GM03348 (cell line): ENCODE measurements around the gene IL4I1.

ENCODE experiments used
- DNase-seq: peaks from one replicate; pipeline ENCODE4 v3.0.0; 2012; ENCODE audit warnings: low spot score

Gene IL4I1

DNA sequence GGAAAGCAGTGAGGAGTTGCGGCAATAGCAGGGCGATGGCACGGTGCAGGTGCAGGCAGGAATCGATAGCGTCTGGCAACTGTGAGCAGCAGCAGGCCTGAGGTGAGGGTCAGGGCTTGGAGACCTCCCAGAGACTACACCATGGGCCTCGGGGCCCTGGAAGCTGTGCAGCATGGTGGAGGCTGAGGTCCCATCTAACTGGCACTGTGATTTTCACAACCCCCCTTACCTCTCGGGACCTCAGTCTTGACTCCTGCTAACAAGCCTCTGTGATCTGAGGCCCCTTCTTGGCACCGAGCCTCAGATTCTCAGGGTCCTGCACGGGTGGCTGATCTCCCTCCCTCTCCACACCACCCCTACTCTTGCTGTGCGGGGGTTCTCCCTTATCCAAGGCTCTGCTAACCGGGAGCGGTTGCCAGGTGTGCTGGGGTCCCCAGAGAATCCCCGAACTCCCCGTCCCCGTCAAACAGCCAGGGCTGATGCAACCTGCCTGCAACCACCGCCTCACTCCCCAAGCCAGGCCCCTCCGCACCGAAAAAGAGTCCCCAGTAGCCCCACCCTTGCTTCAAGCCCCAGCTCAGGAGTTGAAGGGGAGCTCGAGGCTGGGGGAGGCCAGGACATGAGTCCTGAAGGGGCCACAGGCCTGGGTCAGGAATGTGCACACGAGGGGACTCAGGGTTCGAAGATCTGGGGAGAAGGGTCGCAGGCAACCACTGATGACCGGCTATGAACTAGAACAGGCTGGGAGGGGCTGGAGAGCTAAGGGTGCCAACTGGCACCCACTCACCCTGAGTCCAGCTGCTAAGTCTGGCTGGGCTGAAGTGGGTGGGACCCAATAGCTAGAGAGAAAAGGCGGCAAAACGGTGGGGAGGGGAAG is 27.6 kb upstream of the IL4I1 start:
- DNase-seq = peak; percentile 33

DNA sequence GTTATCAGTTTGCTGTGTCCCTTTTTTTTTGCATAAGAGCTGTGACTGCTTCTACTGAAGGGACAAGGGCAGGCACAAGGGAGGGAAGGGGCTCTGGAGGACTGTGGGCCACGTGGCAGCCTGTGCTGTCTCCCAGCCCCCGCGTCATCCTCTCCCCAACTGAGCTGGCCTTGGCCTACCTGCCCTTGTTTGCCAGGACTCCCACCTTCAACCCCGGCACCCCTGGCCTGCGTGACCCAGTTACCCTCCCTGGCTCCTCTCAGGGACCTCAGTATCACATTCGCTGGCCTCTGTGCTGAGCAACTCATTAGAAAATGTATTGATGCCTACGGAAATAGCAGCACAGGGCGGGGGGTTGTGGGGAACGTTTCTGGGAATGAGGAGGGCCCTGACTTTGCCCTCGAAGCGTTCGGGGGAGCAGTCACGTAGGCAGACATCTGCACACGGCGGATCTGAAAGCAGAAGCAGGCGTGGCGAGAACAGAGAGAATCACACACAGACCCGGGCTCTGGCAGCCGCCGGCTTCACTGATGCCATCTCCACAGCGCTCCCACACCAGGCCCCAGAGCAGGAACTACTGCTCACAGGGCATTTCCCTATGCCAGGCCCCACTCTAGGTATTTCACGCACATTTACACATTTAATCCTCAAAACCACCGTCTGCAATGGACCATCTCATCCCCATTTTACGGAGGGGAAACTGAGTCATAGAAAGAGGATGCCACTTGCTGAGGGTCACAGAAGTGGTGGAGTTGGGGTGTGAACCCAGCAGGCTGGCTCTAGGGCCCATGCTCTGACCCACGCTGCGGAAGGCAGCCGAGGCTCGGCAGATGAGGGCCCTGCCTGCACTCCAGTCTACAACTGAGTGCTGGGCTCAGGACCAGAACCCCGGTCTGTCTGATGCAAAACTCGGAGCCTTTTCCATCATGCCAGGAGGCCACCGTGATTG is 26.6 kb upstream of the IL4I1 start:
- DNase-seq = no peak

DNA sequence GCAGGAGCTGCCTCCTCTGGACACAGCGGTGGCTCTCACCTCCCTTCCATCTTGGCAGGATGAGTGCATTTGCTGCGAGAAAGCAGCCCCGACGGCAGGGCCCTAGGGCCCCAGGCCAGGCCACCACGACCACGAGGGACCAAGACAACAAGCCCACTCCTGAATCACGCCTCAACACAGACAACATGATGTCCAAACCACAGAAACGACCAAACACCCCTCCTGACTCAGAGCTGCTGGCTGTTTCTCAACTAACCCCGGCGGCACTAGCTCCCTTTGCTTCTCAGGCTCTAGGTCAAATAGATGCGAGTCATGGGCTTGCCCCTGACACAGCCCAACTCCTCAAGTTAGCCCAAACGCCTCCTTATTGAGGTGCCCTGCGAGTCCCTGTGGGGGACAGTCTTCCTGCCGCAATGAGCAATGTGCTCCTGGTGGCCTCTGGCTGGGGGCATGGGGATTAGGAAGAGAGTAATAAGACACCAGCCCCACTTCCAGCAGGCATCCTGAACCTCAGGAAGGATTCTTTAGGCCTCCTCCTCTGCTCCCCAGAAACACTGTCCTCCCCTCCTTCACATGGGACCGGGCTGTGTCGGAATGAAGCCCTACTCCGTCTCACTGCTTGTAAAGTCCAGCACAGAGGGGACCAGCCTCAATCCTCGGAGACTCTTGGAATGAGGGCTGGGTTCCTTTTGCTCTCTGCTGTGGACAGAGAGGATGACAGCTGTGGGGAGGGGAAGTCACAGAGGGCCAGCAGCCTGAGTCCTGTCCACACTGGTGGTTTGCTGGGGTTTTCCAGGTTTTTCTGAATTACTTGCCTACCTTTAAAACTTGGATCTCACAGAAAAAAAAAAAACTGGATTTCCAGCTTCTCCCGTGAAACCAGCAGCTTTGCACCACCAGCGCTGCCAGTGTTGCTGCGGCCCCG is 25.4 kb upstream of the IL4I1 start:
- DNase-seq = peak; percentile 79

DNA sequence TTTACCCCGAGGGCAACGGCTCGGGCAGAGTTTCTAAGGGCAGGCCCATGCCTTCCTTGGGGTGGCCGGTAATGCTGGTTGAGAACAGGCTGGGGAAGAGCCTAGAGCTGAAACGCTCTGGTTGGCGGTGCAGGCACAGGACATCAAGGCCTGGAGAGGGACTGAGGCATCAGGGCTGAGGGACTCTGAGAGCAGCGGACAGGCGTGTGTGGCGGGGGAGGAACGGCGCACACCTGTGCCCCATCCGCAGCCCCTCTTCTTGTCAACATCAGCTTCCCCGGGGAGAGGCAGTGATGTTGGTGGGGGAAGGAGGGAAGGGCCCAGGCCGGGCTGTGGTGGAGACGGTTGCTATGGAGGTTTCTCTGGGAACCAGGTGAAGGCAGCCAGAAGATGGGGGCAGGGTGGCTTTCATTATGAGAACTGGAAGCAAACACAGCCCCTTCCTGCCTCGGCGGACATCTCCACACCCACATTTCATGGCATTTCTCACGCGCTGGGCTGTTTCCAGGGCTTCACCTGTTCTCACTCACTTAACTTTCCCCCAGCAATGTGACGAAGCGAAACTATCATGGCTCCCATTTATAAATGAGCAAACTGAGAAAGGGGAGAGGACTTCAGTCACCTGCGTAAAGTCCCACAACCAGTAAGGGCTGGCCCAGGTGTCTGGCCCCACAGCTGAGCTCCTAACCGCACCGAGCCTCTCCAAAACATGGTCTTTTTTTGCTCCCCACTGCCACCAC is 24.1 kb upstream of the IL4I1 start:
- DNase-seq = no peak

DNA sequence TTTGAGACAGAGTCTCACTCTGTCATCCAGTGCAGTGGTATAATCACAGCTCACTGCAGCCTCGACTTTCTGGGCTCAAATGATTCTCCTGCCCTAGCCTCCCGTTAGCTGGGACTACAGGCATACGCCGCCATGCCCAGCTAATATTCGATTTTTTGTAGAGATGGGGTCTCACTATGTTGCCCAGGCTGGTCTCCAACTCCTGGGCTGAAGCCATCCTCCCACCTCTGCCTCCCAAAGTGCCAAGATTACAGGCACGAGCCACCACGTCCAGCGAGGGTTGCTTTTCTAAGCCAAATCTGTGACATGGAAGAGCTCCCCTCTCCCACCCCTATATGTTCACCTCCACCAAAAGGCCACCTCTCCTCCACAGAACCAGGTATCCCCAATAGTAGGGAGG is 21.4 kb upstream of the IL4I1 start:
- DNase-seq = no peak

DNA sequence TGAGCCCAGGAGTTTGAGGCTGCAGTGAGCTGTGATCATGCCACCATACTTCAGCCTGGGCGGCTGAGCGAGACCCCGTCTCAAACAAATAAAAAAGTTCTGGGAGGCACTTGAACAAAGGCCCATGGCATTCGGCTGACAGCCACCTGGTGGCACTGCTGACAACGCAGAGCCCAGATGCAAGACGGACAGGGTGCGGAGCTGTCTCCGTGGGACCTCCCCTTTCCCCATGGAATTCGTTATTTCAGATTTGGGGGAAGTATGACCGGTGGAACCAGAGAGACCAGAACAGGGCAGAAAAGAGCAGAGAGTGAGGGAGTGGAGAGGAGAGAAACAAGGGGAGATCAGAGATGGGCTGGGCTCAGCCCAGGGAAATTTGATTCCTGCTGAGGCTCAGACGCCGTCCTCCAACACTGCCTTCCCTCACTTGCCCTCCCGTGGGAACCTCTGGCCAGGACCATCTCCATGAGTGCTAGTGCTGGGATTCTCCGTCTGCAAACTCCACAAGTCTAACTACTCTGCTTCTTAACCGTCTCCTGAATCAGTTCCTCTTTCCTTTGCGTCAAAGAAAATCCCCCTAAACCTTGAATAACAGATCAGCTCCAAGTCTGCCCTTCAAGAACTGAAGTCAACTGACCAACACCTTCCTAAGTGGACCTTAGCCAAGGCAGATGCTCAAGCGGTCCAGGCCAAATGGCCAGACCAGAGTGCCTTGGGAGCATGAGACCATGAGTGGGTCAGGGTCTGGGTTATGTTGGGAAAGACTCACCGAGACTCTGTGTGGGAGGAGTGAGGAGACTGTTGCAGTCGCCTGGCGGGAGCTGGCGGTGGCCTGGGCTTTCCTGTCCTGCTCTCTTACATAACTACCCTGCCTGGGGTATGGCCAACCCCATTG is 20.4 kb upstream of the IL4I1 start:
- no peak for DNase-seq

DNA sequence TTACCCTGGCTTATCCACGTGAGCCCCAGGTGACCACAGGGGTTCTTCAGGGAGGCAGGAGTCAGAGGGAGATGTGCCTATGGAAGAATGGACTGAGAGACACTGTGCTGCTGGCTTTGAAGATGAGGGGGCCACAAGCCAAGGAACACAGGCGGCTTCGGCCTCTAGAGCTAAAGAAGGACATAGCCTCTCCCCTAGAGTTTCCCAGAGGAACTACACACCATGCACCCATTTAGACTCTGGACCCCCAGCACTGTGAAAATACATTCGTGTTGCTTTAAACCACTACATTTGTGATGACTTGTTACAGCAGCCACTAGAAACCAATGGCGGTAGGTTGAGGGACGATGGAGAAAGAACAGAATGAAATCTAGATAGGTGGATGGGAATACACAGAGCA is 18.6 kb upstream of the IL4I1 start:
- no peak for DNase-seq

DNA sequence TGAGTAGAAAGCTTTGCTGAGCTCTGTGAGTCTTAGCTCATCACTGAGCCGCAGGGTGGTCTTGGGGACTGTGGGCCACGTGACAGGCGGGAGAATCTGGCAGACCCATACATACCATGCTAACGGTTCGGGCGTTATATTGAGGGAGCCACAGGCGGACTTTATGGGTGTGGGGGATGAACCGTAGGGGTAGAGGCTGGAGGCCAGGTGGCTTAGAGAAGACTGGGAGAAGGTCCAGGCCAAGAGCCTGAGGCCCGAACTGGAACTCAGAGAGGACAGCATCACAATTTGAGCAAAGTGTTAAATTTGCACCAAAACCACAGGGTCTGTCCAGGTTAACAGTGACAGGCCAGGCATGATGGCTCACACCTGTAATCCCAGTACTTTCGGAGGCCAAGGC is 17.0 kb upstream of the IL4I1 start:
- no peak for DNase-seq

DNA sequence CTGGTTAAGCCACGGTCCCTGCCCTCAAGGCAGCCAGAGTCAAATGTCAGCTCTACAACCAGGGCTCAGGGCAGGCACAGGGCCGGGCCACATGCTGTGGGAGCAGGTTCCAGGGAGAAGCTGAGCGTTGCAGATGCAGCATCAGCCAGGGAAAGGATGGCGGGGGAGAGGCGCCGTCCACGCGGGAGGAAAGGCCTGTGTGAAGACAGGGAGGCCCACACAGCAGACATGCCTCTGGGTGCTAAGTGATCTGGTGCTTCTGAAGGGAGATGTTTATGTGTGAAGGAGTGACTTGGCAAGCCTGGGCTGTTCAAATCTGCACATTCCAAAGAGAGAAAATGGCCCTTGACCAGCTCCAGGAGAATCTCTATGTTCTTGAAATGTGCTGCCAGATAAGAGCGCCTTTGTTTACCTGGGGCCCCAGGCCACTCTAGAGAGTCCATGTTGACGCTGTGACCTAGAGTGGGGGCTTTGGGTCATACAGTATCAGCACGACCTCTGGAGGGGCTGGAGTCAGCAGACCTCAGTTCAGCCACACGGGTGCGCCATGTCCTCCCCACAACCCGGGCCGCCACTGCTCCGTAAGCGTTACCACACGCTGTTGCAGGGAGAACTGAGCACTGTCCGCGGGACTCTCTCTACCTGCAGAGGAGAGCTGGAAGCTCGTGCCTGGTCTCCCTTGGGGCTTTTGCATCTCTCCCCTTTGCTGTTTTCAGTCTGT is 16.4 kb upstream of the IL4I1 start:
- DNase-seq = no peak

DNA sequence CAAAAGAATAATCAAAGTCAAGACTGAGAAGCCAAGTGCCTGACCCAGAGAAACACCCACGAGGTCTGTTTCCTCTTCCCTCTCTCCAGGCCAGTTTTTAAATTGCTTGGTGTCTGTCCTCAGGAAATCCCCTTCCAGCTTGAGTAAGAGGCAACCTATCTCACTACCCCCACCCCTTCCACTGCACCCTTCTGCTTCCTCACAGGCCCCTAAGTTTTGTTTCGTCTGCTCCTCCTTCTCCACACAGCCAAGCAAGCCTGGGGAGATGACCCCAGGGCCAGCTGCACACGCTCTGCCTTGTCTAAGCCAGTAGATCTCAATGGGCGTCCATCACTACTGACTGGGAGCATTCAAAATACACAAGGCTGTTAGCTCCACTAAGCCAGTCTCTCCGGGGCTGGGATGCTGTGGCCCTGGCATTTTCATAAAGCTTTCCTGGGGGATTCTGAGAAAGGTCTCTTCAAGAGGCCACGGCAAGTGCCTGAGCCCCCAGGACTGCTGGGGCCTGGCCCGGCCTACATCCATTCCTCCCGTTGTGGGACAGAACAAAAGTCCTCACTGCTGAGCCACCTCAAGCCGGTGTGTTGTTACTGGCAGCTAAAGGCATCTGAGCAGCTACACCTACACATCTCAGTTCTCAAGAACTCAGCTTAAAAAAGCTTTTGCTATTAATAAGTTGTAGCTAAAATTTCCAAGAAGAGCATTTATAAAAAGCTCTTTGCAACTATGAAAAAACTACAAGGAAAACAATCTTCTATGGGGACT is 14.9 kb upstream of the IL4I1 start:
- no peak for DNase-seq

DNA sequence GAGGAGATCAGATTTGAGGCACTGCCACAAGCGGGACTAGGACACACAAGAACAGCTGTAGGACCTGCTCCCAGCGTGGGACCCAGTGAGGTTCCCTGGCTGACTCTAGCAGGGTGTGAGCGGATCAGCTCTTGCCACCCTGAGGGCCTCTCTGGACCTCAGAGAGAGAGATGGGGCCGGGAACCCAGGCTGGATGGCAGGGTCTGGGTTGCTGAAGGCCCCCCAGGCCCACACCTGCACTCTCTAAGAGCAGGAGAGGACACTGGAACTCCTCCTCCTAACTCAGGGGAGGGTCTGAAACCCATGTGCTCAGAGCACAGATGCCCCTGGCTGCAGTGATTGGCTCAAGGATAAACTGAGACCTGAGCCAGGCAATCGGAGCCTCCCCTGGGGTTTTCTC is 13.5 kb upstream of the IL4I1 start:
- DNase-seq = no peak

DNA sequence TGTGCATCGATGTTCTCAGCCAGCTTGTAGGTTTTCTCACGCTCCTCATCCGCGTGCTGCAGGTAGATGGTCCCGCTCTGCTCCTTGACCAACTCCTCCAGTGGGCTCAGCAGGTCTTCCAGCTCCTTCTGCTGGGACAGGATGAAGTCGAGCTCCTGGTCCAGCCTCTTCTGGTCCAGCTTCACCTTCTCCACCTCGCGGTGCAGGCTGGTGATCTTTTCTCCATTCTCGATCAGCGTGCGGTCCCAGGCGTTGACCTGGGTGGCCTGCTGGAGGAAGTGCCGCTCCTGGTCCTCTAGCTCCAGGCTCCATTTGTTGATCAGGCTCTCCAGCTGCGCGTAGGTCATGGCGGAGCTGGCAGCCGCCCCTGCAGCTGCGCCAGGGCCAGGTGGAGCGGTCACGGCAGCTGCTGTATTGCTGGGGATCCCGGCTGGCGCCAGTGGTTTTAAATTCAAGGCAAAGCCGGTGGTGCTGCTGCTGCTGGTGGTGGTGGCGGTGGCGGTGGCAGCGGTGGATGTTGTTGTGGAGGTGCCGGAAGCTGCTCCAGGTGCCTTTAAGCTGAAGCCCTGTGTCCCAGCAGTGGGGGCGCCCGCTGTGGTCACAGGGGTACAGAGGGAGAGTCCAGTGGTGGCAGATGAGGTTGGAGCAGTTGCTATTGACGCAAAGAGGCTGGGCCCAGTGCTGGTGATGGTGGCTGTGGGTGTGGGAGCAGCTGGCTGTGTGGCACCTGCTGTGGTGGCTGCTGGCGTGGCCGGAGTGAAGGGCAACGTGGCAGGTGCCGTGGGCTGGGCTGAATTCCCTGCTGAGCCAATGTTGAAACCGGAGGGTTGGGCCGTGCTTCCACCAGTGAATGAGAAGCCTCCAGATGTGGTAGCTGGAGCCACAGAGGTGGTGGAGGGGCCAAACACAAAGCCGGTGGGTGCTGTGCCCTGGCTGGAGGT is 12.1 kb upstream of the IL4I1 start:
- no peak for DNase-seq

DNA sequence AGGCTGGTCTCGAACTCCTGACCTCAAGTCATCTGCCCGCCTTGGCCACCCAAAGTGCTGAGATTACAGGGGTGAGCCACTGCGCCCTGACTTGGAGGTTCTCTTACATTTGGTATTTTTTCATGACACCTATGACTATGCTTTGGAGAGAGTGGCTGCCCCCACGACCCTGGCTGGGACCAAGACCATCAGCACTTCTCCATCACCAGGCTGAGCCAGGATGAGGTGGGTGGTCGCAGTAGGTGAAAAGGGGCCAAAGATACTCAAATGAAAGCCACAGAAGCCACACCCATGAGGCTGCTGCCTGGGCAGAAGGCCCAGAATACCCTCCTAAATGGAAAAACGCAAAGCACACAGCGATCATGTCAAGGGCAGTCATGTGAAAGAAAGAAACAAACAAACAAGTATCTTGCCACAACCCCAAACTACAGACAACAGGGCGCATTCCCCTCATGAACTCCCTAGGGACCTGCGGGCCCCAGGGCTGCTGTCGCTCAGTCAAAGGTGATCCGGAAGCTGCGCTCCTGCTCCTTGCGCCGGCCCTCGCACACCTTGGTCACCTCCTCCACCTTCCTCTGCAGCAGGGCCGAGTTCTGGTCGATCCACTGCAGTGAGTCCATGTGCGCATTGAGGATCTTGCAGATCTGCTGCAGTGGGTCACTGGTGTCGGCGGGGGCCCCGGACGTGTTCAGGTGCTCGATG is 11.2 kb upstream of the IL4I1 start:
- no peak for DNase-seq

DNA sequence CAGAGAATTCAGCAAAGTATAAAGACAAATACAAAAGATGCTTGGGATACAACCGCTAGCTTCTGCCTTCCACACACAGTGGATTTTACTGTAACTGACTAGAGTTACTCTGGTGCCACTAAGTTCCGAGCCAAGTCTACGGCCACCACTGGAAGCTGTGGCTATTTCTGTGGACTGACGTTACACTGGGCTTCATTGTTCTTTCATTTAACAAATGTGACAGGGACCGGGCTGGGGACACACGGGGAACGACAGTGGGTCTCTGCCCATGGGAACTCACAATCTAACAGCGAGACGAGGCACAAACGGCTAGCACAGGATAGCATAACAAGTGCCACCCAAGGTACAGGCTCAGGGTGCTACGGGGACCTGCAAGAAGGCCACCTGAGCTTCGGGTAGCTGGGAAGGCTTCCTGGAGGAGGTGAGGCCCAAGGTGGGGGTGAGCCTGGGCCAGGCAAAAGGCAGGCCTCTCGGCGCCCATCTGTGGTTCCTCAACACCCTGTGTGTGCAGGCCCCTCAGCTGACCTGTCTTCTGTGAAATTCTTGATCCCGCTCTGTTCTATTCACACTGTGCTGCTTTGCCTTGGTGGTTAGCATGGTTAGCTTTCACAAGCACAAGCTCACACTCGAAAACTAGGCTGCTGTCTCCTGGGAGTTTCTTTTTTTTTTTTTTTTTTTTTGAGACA is 10.3 kb upstream of the IL4I1 start:
- no peak for DNase-seq

DNA sequence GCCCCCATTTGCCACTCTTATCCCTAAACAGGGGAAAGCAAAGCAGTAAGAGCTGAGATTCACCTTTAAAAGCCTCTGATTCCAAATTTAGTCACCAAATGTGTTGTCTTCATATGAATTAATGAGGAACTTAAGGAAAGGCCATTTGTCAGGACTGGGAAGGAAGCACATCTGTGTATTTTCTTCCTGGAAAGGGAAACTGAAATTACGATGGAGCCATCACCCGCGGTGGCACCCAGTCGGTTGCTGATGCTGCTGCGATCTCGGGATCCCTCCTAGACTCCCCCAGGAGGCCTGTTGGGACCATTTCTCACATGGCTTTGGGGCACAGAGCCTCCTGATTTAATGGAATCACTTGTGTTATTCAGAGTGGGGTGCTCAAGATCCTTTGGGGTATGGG is 7.4 kb upstream of the IL4I1 start:
- no peak for DNase-seq

DNA sequence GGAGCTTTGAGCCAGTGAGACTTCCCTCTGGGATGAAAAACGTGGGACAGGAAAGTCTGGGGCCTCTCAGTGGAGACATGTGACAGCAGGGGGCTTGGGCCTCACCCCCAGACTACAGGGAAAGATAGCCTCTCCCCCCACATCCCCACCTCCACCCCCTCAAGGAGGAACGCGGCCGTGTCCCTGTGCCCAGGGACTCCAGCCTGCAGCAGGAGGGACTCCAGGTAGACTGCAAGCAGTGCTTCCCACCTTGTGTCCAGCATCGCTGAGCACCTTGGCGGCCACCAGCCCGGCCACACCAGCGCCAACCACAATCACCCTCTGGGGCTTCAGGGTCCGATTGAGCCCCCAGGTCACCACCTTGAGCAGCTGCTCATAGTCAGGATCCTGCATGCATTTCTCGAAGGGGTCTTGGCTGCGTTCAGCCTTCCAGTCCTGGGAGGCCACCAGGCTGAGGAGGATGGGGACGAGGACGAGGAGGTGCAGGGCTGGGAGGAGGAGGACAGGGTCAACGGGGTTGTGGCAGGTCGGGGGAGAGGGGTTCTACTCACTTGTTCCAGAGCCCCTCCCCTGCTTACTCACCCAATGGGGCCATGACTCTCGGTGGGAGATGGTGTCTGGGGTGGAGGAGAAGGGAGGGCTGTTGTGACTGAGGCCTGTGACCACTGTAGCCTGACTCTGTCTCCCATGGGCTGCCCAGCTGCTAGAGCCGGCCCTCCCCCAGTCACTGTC is 955 bp downstream of the IL4I1 start:
- no peak for DNase-seq
